ENCODE data around the gene RNGTT.

GRCh38 chr6:88750936-88751335 is 212.5 kb downstream of the RNGTT start:
- TF ChIP-seq, protein P1, sequence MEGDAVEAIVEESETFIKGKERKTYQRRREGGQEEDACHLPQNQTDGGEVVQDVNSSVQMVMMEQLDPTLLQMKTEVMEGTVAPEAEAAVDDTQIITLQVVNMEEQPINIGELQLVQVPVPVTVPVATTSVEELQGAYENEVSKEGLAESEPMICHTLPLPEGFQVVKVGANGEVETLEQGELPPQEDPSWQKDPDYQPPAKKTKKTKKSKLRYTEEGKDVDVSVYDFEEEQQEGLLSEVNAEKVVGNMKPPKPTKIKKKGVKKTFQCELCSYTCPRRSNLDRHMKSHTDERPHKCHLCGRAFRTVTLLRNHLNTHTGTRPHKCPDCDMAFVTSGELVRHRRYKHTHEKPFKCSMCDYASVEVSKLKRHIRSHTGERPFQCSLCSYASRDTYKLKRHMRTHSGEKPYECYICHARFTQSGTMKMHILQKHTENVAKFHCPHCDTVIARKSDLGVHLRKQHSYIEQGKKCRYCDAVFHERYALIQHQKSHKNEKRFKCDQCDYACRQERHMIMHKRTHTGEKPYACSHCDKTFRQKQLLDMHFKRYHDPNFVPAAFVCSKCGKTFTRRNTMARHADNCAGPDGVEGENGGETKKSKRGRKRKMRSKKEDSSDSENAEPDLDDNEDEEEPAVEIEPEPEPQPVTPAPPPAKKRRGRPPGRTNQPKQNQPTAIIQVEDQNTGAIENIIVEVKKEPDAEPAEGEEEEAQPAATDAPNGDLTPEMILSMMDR (conservative IDR thresholded peaks at IDR 0.05; ENCODE audit: low read length), result no peak
- no peak for TF ChIP-seq EZH2phosphoT487 (IDR thresholded peaks at IDR 0.05; ENCODE audit: borderline replicate concordance)

All from Loucy (cell line).